GM12891 (cell line): ENCODE measurements around the gene PTPRG.
A peak's percentile ranks its signal among the peaks of the same experiment; 100 is the strongest.

Source experiments
- DNase-seq: peaks from one replicate; pipeline ENCODE4 v3.0.0; 2011; ENCODE audit warnings: low spot score; ENCODE audit not compliant: insufficient read length
- FAIRE-seq: peaks from 2 replicates; lab custom pipeline; 2011; peaks lifted over from hg19 to GRCh38; lab: Jason Lieb, UNC
- PAX5 ChIP-seq: IDR thresholded peaks from 2 replicates; pipeline ENCODE4 v1.6.1; 2011; ENCODE audit warnings: low read length, moderate library complexity, mild to moderate bottlenecking; ENCODE audit not compliant: insufficient read depth, severe bottlenecking
- POLR2A ChIP-seq: IDR thresholded peaks from 2 replicates; pipeline ENCODE4 v1.6.1; 2011; ENCODE audit warnings: low read depth, low read length, control low read depth
- POLR2AphosphoS5 ChIP-seq: IDR thresholded peaks from 2 replicates; pipeline ENCODE4 v1.6.1; 2011; ENCODE audit warnings: low read depth, low read length, control low read depth
- POU2F2 ChIP-seq: IDR thresholded peaks from 2 replicates; pipeline ENCODE4 v1.6.1; 2011; ENCODE audit warnings: low read depth, mild to moderate bottlenecking, control low read depth, low read length, moderate library complexity
- SPI1 ChIP-seq: IDR thresholded peaks from 2 replicates; pipeline ENCODE4 v1.6.1; 2011; ENCODE audit warnings: low read depth, low read length, control low read depth
- TAF1 ChIP-seq: IDR thresholded peaks from 2 replicates; pipeline ENCODE4 v1.6.1; 2011; ENCODE audit warnings: low read depth, low read length, control low read depth

PTPRG gene

DNA sequence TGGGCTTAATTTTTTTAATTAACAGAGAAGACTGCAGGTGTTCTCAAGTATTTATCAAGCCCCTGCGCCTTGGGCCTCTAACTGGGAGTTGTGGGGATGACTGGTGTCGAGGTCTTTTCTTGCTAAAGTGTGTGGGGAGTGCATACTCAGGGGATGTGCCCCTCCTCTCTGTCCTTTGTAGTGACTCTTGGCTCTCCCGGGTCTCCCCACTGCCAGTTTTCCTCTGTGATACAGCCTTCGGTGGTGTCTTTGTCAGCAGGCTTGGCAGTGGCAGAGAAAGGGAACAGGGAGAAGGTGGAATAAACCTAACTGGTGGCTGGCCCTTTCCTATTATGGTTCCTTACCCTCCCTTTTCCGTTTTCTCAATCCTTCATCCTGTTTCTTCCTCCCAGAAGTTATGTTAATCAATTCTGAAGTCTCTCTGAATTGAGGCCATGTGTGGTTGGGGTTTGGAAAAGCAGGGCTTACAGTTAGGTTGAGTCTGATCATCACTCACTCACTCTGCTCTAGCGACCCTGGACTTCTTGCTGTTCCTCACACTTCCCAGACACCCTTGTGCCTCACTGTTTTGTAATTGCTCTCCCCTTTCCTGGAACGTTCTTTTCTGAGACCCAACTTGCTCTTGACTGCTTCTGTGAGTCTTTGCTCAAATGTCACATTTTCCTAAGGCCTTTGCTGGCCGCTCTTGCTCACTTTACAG is 158.1 kb downstream of the PTPRG start:
- FAIRE-seq: no peak
- no peak for DNase-seq
- TF ChIP-seq POLR2AphosphoS5 (no peak), SPI1 (no peak), PAX5 (no peak), POU2F2 (no peak), TAF1 (no peak), POLR2A (no peak)

DNA sequence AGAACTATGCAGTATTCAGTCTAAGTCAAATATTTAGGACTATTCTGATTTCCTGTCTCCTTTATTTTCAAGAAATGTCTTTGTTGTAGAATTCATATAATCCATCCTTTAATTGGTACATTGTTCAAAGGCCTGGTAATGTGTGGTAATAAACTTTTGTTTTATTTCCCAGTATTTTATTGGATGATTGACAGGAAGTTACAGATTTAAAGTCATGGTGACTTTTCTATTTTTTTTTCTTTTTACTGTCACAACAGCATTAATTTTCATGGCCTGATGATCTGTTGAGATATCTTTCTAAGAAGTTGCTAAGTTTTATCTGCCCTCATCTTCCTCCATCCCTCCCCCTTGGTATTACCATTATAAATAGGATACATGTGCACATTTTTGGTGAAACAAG is 161.7 kb downstream of the PTPRG start:
- no peak for TF ChIP-seq POU2F2
- TF ChIP-seq PAX5: no peak
- TF ChIP-seq POLR2AphosphoS5: no peak
- TF ChIP-seq TAF1: no peak
- TF ChIP-seq POLR2A: no peak
- TF ChIP-seq SPI1: no peak
- DNase-seq (no peak), FAIRE-seq (no peak)

- no peak for DNase-seq
- no peak for TF ChIP-seq POU2F2
- TF ChIP-seq SPI1: peak; percentile 79
- FAIRE-seq: no peak
These were observed 162.8 kb downstream of the PTPRG start for GRCh38 chr3:61724183-61724582.

- TF ChIP-seq POU2F2: no peak
- peak; percentile 34; the same call in 1 of the 2 replicates for TF ChIP-seq SPI1
- no peak for DNase-seq
- FAIRE-seq: no peak
These were observed 163.4 kb downstream of the PTPRG start for GRCh38 chr3:61724801-61725200.

DNA sequence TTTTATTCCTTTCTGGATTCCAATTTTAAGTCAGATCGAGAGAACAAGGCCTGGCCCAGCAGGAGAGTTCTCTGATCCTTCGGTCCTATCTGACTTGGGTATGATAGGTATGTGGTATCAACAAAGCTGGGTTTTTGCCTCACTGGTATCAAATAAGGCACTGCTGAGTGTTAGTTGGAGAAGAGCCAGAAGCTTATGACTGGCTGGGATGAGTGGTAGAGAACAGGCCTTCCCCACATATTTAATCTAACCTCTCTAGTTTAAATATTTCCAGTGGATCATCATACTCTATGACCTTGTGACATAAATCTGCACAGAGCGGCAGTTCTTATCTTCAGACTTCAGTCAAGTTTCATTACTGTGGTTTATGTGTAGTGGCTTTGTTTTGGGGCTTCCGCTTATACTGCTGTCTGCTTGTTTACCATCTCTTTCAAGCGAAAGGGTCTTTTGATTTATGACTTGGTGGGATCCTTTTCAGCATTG is 164.5 kb downstream of the PTPRG start:
- DNase-seq (no peak), FAIRE-seq (no peak)
- TF ChIP-seq TAF1: no peak
- no peak for TF ChIP-seq POLR2A
- no peak for TF ChIP-seq POU2F2
- TF ChIP-seq PAX5: no peak
- TF ChIP-seq POLR2AphosphoS5: no peak
- no peak for TF ChIP-seq SPI1

GRCh38 chr3:61727435-61727834 is 166.1 kb downstream of the PTPRG start:
- DNase-seq (no peak), FAIRE-seq (no peak)
- TF ChIP-seq PAX5 (no peak), TAF1 (no peak), POU2F2 (no peak), SPI1 (0 out of 2 replicates have a peak, but pooled peaks have one; percentile 27), POLR2AphosphoS5 (no peak), POLR2A (no peak)

GRCh38 chr3:61729038-61729634 is 167.8 kb downstream of the PTPRG start:
- DNase-seq (no peak), FAIRE-seq (no peak)
- TF ChIP-seq SPI1 (no peak), POLR2A (no peak), TAF1 (no peak), PAX5 (no peak), POU2F2 (no peak), POLR2AphosphoS5 (no peak)

- TF ChIP-seq POLR2A (no peak), POU2F2 (no peak), SPI1 (no peak), POLR2AphosphoS5 (no peak), PAX5 (no peak), TAF1 (no peak)
- DNase-seq (no peak), FAIRE-seq (no peak)
These were observed 168.7 kb downstream of the PTPRG start for GRCh38 chr3:61730056-61730455.

- TF ChIP-seq PAX5: no peak
- no peak for TF ChIP-seq POLR2AphosphoS5
- TF ChIP-seq SPI1: no peak
- TF ChIP-seq POLR2A: no peak
- no peak for TF ChIP-seq TAF1
- TF ChIP-seq POU2F2: no peak
- DNase-seq (no peak), FAIRE-seq (no peak)
These were observed 169.3 kb downstream of the PTPRG start for GRCh38 chr3:61730577-61731231.

DNA sequence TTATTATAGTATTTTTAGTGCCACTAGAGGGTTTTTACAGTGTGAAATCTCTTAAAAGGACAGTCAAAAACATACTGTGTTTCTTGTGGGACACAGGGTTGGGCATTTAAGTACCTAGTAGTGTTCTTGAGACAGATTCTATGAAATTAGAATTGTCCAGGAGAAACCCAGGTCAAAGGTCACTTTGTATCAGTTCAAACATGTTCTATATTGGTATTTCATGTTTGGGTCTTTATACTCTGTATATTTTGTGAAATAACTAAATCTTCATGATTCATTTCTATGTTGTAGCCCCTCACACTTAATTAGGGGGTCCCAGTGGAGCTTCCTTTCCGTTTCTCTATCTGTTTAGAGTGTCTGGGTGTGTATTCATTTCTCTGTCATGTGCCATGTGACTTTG is 171.6 kb downstream of the PTPRG start:
- FAIRE-seq (no peak), DNase-seq (no peak)
- TF ChIP-seq TAF1: no peak
- TF ChIP-seq PAX5: no peak
- TF ChIP-seq POU2F2: no peak
- TF ChIP-seq POLR2AphosphoS5: no peak
- TF ChIP-seq SPI1: no peak
- no peak for TF ChIP-seq POLR2A
